Endometrial microvascular endothelial cells (primary cell): ENCODE measurements around the gene RDH8. TPM values are rescaled to one million over a fixed set of nuclear protein-coding genes. Genes with fewer than 3 reads are reported as not detected.

Experiments
- in situ Hi-C: cut with HindIII; loops from 2 replicates; pipeline ENCODE4 v1.10.0; 2017; ENCODE audit warnings: low sequenced_read_pairs, low pct_unique_long_range_greater_than_20kb; ENCODE audit errors: inconsistent ontology term
- total RNA-seq: library from RNA; depleted of rRNA; stranded (reverse); fragments of >200 nt; gene quantifications from one replicate; pipeline ENCODE4 v1.2.3, GENCODE V29; 2015; ENCODE audit errors: inconsistent ontology term

RDH8 gene
- total RNA-seq, 1 donor from 2014 or later = not detected

DNA sequence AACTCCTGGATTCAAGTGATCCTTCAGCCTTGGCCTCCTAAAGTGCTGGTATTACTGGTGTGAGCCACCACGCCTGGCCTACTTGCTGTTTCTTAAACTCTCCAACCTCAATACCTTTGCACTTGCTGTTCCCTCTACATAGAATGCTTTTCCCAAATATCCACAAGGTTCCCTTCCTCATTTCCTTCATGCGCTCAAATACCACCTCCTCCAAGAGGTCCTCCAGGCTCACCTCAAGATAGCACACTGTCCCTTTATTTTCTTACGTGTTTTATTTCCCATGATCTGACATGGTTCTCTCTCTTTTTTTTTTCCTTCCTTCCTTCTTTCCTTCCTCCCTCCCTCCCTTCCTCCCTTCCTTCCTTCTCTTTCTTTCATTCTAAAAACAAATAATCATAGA lies 13.5 kb downstream of the RDH8 start:
- in situ Hi-C loops = no loop called here

DNA sequence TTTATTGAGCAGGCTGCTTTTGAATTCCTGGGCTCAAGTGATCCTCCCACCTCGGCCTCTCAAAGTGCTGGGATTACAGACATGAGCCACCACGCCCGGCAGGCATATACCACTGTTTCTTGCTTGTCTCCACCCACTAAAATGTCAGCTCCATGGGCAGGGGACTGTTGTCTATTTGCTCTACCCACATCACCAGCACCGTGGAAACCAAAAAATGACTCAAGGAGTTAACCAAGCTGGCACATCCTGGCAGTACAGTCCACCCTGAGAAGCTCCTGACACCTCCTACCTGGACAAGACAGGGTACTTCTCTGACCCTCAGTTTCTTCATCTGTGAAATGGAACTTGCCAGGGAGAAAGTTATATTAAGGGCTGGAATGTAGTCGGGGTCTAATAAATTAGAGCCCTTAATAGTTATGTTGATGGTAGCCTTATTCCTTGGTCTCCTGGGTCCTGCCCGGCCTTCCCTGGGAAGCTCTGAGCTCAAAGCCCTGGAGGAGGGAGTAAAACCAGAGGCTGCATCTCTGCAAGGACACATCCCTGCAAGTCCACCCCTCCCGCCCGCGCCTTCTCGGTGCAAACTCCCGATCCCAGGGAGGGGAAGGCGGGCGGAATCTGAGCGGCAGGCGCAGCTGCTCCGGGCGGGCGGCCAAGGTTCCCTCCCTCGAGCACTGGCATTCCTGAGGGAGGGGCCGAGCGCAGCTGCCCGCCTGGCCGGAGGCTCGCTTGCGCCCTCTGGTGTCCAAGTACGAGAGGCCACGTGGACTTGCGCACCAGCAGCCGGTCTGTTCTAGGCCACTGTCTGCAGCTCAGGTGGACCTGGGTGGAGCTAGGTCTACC lies 14.1 kb downstream of the RDH8 start:
- in situ Hi-C loops = no loop called here

- in situ Hi-C loops = no loop called here
Observed at GRCh38 chr19:10033614-10034013, 20.3 kb downstream of the RDH8 start.

GRCh38 chr19:10036601-10037071 lies 23.4 kb downstream of the RDH8 start:
- in situ Hi-C loops = no loop called here

- in situ Hi-C loops = no loop called here
Observed at GRCh38 chr19:10037367-10037766, 24.1 kb downstream of the RDH8 start.

DNA sequence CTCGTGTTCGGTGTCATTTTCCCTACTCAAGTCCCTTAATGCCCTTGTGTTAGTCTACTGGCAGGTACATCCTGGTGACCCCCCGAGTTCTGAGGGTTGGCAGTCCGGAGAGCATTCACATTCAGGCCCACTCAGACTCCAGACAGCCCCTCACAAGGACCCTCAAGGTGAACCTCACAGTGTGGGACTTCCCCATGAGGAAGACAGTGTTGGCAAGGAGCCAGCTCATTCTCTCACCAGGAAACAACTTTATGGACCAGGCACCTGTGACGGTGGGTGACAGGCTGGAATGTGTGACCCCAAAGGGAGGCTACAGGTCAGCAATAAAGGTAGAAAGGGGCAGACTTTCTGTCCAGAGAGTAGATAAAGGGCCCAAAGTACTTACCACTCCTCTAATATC lies 24.5 kb downstream of the RDH8 start:
- in situ Hi-C loops = no loop called here

- in situ Hi-C loops = no loop called here
Observed at GRCh38 chr19:10043286-10043927, 30.1 kb downstream of the RDH8 start.

DNA sequence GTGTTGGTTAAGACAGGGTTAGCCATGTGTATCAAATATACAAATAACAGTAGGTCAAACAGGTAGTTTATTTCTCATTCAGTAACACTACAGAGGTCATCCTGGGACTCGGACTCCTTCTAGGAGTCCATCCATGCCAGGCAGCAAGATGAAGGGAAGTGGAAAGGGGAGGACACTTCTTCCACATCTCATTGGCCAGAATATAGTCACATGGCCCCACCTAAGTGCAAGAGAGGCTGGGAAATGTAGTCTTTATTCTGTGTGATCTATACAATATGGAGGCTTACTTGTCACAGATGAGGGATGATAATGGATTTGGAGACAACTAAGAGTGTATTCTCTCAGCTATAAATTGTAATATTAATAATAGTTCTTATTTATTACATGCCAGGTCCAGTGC lies 31.1 kb downstream of the RDH8 start:
- in situ Hi-C loops = no loop called here

DNA sequence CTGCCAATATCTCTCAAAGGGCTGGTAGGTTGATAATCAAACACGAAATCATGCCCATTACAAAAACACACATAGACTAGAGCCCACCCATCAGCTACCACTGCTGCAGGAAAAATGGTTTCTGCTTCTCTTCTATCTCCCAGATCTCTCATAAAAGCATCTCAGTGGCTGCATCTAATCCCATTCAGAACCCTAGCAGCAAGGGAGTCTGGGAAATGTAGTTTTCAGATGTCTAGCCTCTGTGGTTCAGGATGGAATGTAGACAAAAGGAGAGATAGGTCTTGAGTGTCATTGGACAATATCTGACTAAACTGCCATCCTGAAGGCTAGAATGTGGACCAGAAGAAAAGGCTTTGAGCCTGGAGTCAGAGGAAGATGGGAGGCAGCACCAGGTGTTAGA lies 32.1 kb downstream of the RDH8 start:
- in situ Hi-C loops = no loop called here

DNA sequence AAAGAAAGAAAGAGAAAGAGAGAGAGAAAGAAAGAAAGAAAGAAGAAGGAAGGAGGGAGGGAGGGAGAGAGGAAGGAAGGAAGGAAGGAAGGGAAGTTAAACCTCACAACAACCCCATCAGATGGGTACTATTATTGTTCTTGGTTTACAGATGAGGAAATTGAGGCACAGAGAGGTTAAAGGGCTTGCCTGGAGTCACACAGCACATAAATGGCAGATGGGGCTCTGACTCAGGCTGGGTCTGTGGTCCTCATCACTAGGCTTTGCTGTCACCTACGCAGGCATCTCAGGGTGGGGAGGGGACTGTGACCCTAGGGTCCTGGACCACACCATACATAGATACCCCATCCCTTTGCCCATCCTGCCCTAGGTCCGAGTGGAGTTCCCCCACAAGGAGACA lies 36.3 kb downstream of the RDH8 start:
- in situ Hi-C loops = no loop called here

DNA sequence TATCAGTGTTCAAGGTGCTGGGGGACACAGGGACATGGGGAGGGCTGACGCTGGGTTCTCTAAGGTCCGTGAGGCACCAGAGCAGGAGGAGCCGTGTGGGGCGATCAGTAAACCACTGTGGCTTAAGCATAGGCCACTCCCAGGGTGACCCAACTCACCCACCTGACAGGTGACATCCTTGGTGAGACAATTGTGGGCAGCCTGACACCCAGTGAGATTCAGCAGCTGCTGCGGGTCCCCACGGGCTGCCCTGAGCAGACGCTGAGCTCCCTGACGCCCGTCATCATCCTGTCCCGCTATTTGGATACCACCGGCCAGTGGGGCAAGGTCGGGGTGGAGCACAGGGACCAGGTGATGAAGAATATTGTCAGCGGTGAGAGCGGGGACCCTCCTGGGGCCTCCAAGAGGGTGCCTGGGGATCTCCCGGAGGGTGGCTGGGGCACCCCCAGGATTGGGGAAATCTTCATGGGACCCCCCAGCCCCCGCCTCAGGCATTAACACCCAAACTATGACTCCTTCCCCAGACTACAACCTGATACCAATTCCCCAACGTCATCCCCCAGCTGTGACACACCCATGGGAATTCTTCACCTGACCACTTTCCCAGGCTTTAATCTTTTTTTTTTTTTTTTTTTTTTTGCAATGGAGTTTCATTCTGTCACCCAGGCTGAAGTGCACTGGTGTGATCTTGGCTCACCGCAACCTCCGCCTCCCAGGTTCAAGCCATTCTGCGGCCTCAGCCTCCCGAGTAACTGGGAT lies 39.5 kb downstream of the RDH8 start:
- in situ Hi-C loops = no loop called here

DNA sequence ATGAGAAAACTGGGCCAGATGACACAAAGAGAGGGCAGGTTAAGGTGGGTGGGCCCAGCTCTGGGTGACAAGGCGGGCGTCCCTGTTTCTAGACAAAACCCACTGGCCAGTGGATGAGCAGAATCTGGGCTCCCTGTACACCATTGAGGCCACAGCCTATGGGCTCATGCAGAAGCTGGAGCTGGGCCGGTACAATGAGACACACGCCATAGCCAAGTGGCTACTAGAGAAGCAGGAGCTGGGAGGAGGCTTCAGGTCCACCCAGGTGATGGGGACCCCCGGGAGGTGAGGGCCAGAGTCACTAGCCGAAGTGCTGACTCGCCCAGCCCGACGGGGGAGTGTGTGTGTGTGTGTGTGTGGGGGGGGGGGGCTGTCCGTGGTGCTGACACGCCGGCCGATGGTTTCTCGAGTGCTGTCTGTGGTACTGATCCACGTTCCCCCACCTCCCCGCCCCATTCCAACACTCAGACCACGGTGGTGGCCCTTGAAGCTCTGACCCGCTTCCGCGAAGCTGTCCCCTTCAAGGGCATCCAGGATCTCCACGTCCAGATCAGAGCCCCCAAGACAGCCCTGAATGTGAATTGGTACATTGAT lies 48.5 kb downstream of the RDH8 start:
- in situ Hi-C loops = no loop called here

DNA sequence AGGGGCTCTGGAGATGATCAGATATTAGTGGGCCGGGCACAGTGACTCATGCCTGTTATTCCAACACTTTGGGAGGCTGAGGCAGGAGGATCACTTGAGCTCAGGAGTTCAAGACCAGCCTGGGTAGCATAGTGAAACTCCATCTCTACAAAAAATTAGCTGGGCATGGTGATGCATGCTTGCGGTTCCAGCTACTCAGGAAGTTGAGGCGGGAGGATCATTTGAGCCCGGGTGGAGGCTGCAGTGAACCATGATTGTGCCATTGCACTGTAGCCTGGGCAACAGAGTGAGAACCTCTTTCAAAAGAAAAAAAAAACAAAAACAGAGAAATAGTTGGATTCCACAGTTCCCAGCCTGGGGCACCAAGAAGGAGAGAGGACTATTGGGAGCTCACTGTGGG lies 54.9 kb downstream of the RDH8 start:
- in situ Hi-C loops = no loop called here

GRCh38 chr19:10069046-10069445 lies 55.8 kb downstream of the RDH8 start:
- in situ Hi-C loops = no loop called here

GRCh38 chr19:10070730-10071446 lies 57.6 kb downstream of the RDH8 start:
- in situ Hi-C loops = no loop called here
